GM12878 (cell line): ENCODE data around the gene ADGB. TPM values are rescaled to one million over a fixed set of nuclear protein-coding genes. Genes with fewer than 3 reads are reported as not detected.

Experiments used
- ATAC-seq: fragments of 200-7000 bp; cut with Tn5 transposase; 3 replicates; pipeline ENCODE4 v1.9.1; 2020; ENCODE audit warnings: mild to moderate bottlenecking, moderate library complexity
- BruUV-seq: library from RNA; stranded (reverse); fragments of 400-500 nt; replicated peaks from 2 replicates; lab custom pipeline; 2021; lab: Mats Ljungman, UMichigan
- CTCF ChIA-PET: fragments of 300-600 bp; sonication (Branson Sonifier 250); formaldehyde crosslinking; extraction: SDS; loops from one replicate; lab custom pipeline; 2021; ENCODE audit warnings: inconsistent platforms; lab: Yijun Ruan, JAX
- POLR2A ChIA-PET: fragments of 350-600 bp; formaldehyde crosslinking; extraction: SDS; loops from one replicate; lab custom pipeline; 2021; ENCODE audit warnings: inconsistent platforms; lab: Charles Lee
- RAD21 ChIA-PET: fragments of 300-600 bp; sonication (Branson Sonifier 250); formaldehyde crosslinking; loops from one replicate; lab custom pipeline; 2023; ENCODE audit warnings: antibody characterized with exemption; ENCODE audit not compliant: unreplicated experiment; lab: Charles Lee
- SMC1A ChIA-PET: fragments of 300-600 bp; sonication (Branson Sonifier 250); formaldehyde crosslinking; loops from one replicate; lab custom pipeline; 2023; ENCODE audit not compliant: unreplicated experiment, uncharacterized antibody; lab: Charles Lee
- DNase-seq: peaks from one replicate; pipeline ENCODE4 v3.0.0-alpha.2; 2011; ENCODE audit warnings: low read depth, low spot score
- FAIRE-seq: peaks from 3 replicates; lab custom pipeline; 2011; peaks lifted over from hg19 to GRCh38; lab: Jason Lieb, UNC
- H2AFZ ChIP-seq: 2 replicates; pipeline ENCODE4 v1.6.0; 2011; ENCODE audit warnings: low read depth, low read length, control low read depth; ENCODE audit not compliant: control insufficient read depth
- H3K27ac ChIP-seq: 2 replicates; pipeline ENCODE4 v1.5.1; 2011; ENCODE audit warnings: control low read depth; ENCODE audit not compliant: control insufficient read depth, insufficient read depth
- H3K27me3 ChIP-seq, 2 experiments: replicated peaks in 1 of 2; 2 replicates each; pipeline versions ENCODE4 v1.6.0 to v1.6.1; 2011; ENCODE audit warnings: low read length in 1 of 2; ENCODE audit not compliant: control insufficient read depth in 2 of 2, insufficient read depth in 2 of 2
- H3K36me3 ChIP-seq, 2 experiments: 2 replicates each; pipeline ENCODE4 v1.5.1; 2011; ENCODE audit warnings: low read length in 1 of 2; ENCODE audit not compliant: control insufficient read depth in 2 of 2, insufficient read depth in 2 of 2
- H3K4me1 ChIP-seq: 2 replicates; pipeline ENCODE4 v1.6.1; 2011; ENCODE audit warnings: mild to moderate bottlenecking, low read length, moderate library complexity, mixed read lengths; ENCODE audit not compliant: control insufficient read depth, insufficient read depth
- H3K4me2 ChIP-seq: 2 replicates; pipeline ENCODE4 v1.6.0; 2011; ENCODE audit warnings: control low read depth; ENCODE audit not compliant: control insufficient read depth, insufficient read depth
- H3K4me3 ChIP-seq: fragments of 200-600 bp; sonication (generic); 2 replicates; pipeline ENCODE4 v1.5.1; 2016
- H3K79me2 ChIP-seq: 2 replicates; pipeline ENCODE4 v1.6.0; 2011; ENCODE audit warnings: low read length; ENCODE audit not compliant: control insufficient read depth, insufficient read depth
- H3K9ac ChIP-seq: 2 replicates; pipeline ENCODE4 v1.8.0; 2011; ENCODE audit warnings: low read length, control low read depth, mixed read lengths; ENCODE audit not compliant: control insufficient read depth, insufficient read depth
- H3K9me3 ChIP-seq: replicated peaks from 3 replicates; pipeline ENCODE4 v1.5.1; 2011; ENCODE audit warnings: mild to moderate bottlenecking, low read length; ENCODE audit not compliant: control insufficient read depth, insufficient read depth
- H4K20me1 ChIP-seq: 2 replicates; pipeline ENCODE4 v1.6.0; 2011; ENCODE audit not compliant: control insufficient read depth, insufficient read depth
- DPF2 ChIP-seq: fragments of 450-650 bp; IDR thresholded peaks from 2 replicates; pipeline ENCODE4 v1.6.1; 2017; ENCODE audit warnings: mild to moderate bottlenecking
- E2F4 ChIP-seq: IDR thresholded peaks from 2 replicates; pipeline ENCODE4 v1.6.1; 2012; ENCODE audit warnings: low read depth, low read length, improper control_type of control experiment
- HDAC2 ChIP-seq: fragments of 200-600 bp; sonication (generic); IDR thresholded peaks from 2 replicates; pipeline ENCODE4 v1.6.1; 2017
- HDGF ChIP-seq: fragments of 450-650 bp; IDR thresholded peaks from 2 replicates; pipeline ENCODE4 v1.6.1; 2016; ENCODE audit warnings: antibody characterized with exemption
- IKZF2 ChIP-seq, 2 experiments: fragments of 450-650 bp; IDR thresholded peaks; 2 replicates each; pipeline ENCODE4 v1.6.1; 2017; ENCODE audit warnings: mild to moderate bottlenecking in 2 of 2, moderate library complexity in 2 of 2
- MTA3 ChIP-seq: IDR thresholded peaks from 2 replicates; pipeline ENCODE4 v1.6.1; 2012; ENCODE audit warnings: low read length, inconsistent platforms, borderline replicate concordance
- MYC ChIP-seq: IDR thresholded peaks from 2 replicates; pipeline ENCODE4 v1.6.1; 2011; ENCODE audit warnings: mild to moderate bottlenecking, low read length, moderate library complexity, inconsistent platforms; ENCODE audit not compliant: insufficient read depth, insufficient replicate concordance, insufficient read length, severe bottlenecking
- NR2F1 ChIP-seq: fragments of 450-650 bp; conservative IDR thresholded peaks from 2 replicates; pipeline ENCODE4 v1.6.1; 2017; ENCODE audit warnings: mild to moderate bottlenecking
- POLR2AphosphoS2 ChIP-seq: IDR thresholded peaks from 2 replicates; pipeline ENCODE4 v1.6.1; 2011; ENCODE audit warnings: low read depth, mild to moderate bottlenecking, low read length, improper control_type of control experiment, moderate library complexity
- SMAD5 ChIP-seq: IDR thresholded peaks from 2 replicates; pipeline ENCODE4 v1.6.1; 2016; ENCODE audit warnings: antibody characterized with exemption, low read depth
- TAF1 ChIP-seq: IDR thresholded peaks from 2 replicates; pipeline ENCODE4 v1.6.1; 2011; ENCODE audit warnings: mild to moderate bottlenecking, low read depth, low read length, borderline replicate concordance
- TCF12 ChIP-seq: IDR thresholded peaks from 2 replicates; pipeline ENCODE4 v1.6.1; 2011; ENCODE audit warnings: low read depth, mild to moderate bottlenecking, low read length
- TCF3 ChIP-seq: IDR thresholded peaks from 2 replicates; pipeline ENCODE4 v1.6.1; 2012; ENCODE audit warnings: low read depth, mild to moderate bottlenecking, low read length, borderline replicate concordance; ENCODE audit not compliant: insufficient read depth
- WRNIP1 ChIP-seq: IDR thresholded peaks from 2 replicates; pipeline ENCODE4 v1.6.1; 2011; ENCODE audit warnings: low read depth, low read length, improper control_type of control experiment, borderline replicate concordance
- ZNF384 ChIP-seq: IDR thresholded peaks from 2 replicates; pipeline ENCODE4 v1.6.1; 2012; ENCODE audit warnings: low read depth, mild to moderate bottlenecking, low read length, improper control_type of control experiment, borderline replicate concordance
- WGBS: methylation state at CpG from one replicate; pipeline ENCODE4 v1.1.6; 2016; ENCODE audit warnings: low lambda C conversion rate; ENCODE audit not compliant: insufficient replicate concordance, insufficient coverage; ENCODE audit errors: missing lambda C conversion rate; 5-methylcytosine and 5-hydroxymethylcytosine counted together
- in situ Hi-C: fragments of 300-500 bp; cut with MboI; formaldehyde crosslinking; loops from 9 replicates; pipeline ENCODE4 v1.14.3; 2018; ENCODE audit warnings: mixed read lengths
- intact Hi-C: fragments of 100-400 bp; cut with micrococcal nuclease; formaldehyde crosslinking; loops from one replicate; pipeline ENCODE4 v1.14.2; 2022; ENCODE audit not compliant: unreplicated experiment
- polyA plus RNA-seq, 11 experiments: library from polyadenylated mRNA; depleted of rRNA in 4 of 11; unstranded in 6 of 11; stranded (reverse) in 5 of 11; fragments of >200 nt; fragmentation: Nextera tagmentation in 4 of 11; fragmentation: Illumina TruSeq in 1 of 11; extraction: Ambion mirVana in 4 of 11; extraction: Trizol in 1 of 11; gene quantifications; 1 replicate in 1 of 11; 2 replicates in 10 of 11; pipeline versions ENCODE4 v1.2.1 to v1.2.3, GENCODE V29; 2011 to 2016; ENCODE audit warnings: inconsistent platforms in 2 of 11, missing spikeins in 2 of 11, low read depth in 1 of 11
- total RNA-seq, 4 experiments: library from RNA; depleted of rRNA in 3 of 4; stranded (reverse); fragments of >200 nt in 3 of 4; fragmentation: Illumina TruSeq in 1 of 4; extraction: Trizol in 1 of 4; gene quantifications; 2 replicates each; pipeline versions ENCODE4 v1.2.1 to v1.2.3, GENCODE V29; 2013 to 2021
- TF ChIP-seq, protein P1 (sequence below): IDR thresholded peaks from 2 replicates; pipeline ENCODE4 v1.6.1; 2011; ENCODE audit warnings: borderline replicate concordance, low read depth, mild to moderate bottlenecking, moderate library complexity, low read length; ENCODE audit not compliant: insufficient read depth, poor library complexity, severe bottlenecking
- TF ChIP-seq, protein P2 (sequence below): fragments of 450-650 bp; IDR thresholded peaks from 2 replicates; pipeline ENCODE4 v1.6.1; 2016; ENCODE audit warnings: mild to moderate bottlenecking

ADGB gene
- total and polyA plus RNA-seq, 10 of the 15 experiments (the other 5 are each of a cell fraction or from before 2014, with no cell fraction given), result not detected

GRCh38 chr6:146666909-146667308 is 68.1 kb downstream of the ADGB start:
- H3K9ac ChIP-seq, result no peak overlapping the region
- SMC1A ChIA-PET, result no interaction called here
- in situ Hi-C loops (no loop called here), intact Hi-C loops (no loop called here)
- CTCF ChIA-PET, result no interaction called here
- H3K4me3 ChIP-seq, result no peak overlapping the region
- no peaks in the 10 kb centered on the region for H3K79me2 ChIP-seq
- TF ChIP-seq MTA3 (no peak), TCF12 (no peak), WRNIP1 (no peak), TCF3 (no peak), TAF1 (no peak), SMAD5 (no peak)
- H4K20me1 ChIP-seq, result no peaks in the 10 kb centered on the region
- no peak for ATAC-seq
- RAD21 ChIA-PET, result no interaction called here
- no peak overlapping the region for H3K4me2 ChIP-seq
- no peaks in the 10 kb centered on the region; a peak in 1 of 4 replicates for H3K27me3 ChIP-seq
- no peaks in the 10 kb centered on the region for H3K4me1 ChIP-seq
- no peak overlapping the region for H2AFZ ChIP-seq
- H3K27ac ChIP-seq, result no peak overlapping the region
- no peak for DNase-seq
- no TSS peak for BruUV-seq
- POLR2A ChIA-PET, result no interaction called here
- H3K9me3 ChIP-seq, result no peaks in the 10 kb centered on the region
- FAIRE-seq, result no peak
- 0% methylated on average over 2 of the region's 2 CpGs for WGBS
- no peaks in the 10 kb centered on the region for H3K36me3 ChIP-seq

- POLR2A ChIA-PET, result no interaction called here
- Histone ChIP-seq H3K4me1 (no peaks in the 10 kb centered on the region), H3K27me3 (no peaks in the 10 kb centered on the region), H3K27ac (no peak overlapping the region), H4K20me1 (no peaks in the 10 kb centered on the region), H3K4me3 (no peak overlapping the region), H3K9ac (no peak overlapping the region), H3K9me3 (no peaks in the 10 kb centered on the region), H3K79me2 (no peaks in the 10 kb centered on the region), H2AFZ (no peak overlapping the region), H3K36me3 (no peaks in the 10 kb centered on the region), H3K4me2 (no peak overlapping the region)
- intact Hi-C loops, result no loop called here
- ATAC-seq (peak; percentile 63), DNase-seq (no peak), FAIRE-seq (no peak)
- BruUV-seq, result no TSS peak
- 4% methylated on average over 4 of the region's 4 CpGs for WGBS
- SMC1A ChIA-PET, result no interaction called here
- in situ Hi-C loops, result no loop called here
- RAD21 ChIA-PET, result no interaction called here
- CTCF ChIA-PET, result no interaction called here
- TF ChIP-seq E2F4, result no peak
- TF ChIP-seq, protein P1, sequence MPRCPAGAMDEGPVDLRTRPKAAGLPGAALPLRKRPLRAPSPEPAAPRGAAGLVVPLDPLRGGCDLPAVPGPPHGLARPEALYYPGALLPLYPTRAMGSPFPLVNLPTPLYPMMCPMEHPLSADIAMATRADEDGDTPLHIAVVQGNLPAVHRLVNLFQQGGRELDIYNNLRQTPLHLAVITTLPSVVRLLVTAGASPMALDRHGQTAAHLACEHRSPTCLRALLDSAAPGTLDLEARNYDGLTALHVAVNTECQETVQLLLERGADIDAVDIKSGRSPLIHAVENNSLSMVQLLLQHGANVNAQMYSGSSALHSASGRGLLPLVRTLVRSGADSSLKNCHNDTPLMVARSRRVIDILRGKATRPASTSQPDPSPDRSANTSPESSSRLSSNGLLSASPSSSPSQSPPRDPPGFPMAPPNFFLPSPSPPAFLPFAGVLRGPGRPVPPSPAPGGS, result no peak
- TF ChIP-seq DPF2, result no peak
- TF ChIP-seq HDGF, result no peak
- no peak for TF ChIP-seq POLR2AphosphoS2
- TF ChIP-seq MYC, result no peak
- TF ChIP-seq HDAC2, result no peak
- no peak for TF ChIP-seq IKZF2 (IDR thresholded peaks at IDR 0.05)
- no peak for TF ChIP-seq ZNF384
- TF ChIP-seq, protein P2, sequence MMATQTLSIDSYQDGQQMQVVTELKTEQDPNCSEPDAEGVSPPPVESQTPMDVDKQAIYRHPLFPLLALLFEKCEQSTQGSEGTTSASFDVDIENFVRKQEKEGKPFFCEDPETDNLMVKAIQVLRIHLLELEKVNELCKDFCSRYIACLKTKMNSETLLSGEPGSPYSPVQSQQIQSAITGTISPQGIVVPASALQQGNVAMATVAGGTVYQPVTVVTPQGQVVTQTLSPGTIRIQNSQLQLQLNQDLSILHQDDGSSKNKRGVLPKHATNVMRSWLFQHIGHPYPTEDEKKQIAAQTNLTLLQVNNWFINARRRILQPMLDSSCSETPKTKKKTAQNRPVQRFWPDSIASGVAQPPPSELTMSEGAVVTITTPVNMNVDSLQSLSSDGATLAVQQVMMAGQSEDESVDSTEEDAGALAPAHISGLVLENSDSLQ, result no peak
- no peak for TF ChIP-seq NR2F1
These were observed 71.4 kb downstream of the ADGB start for GRCh38 chr6:146670161-146670560.
